IMR-90 (cell line): ENCODE measurements around the gene OXA1L. TPM values are rescaled to one million over a fixed set of nuclear protein-coding genes. Genes with fewer than 3 reads are reported as not detected.

Experiments used
- ATAC-seq: fragments of 200-7000 bp; cut with Tn5 transposase; 2 replicates; pipeline ENCODE4 v1.9.1; 2020; ENCODE audit warnings: low read depth, mild to moderate bottlenecking, moderate library complexity
- BruUV-seq: library from RNA; stranded (reverse); fragments of 400-500 nt; replicated peaks from 2 replicates; lab custom pipeline; 2021; lab: Mats Ljungman, UMichigan
- CTCF ChIA-PET: fragments of 300-600 bp; formaldehyde crosslinking; extraction: SDS; loops from one replicate; lab custom pipeline; 2021; ENCODE audit warnings: antibody characterized with exemption; lab: Yijun Ruan, JAX
- POLR2A ChIA-PET: fragments of 300-600 bp; sonication (Branson Sonifier 250); formaldehyde crosslinking; loops from one replicate; lab custom pipeline; 2022; ENCODE audit warnings: antibody characterized with exemption; ENCODE audit not compliant: unreplicated experiment; lab: Charles Lee
- DNase-seq: peaks from one replicate; pipeline ENCODE4 v3.0.0; 2013
- H2AFZ ChIP-seq: replicated peaks from 2 replicates; pipeline ENCODE3; 2013; ENCODE audit warnings: low read length, mild to moderate bottlenecking; ENCODE audit not compliant: poor library complexity
- H2AK5ac ChIP-seq: 2 replicates; pipeline ENCODE4 v1.6.1; 2013; ENCODE audit warnings: low read depth, low read length, inconsistent platforms
- H2AK9ac ChIP-seq: replicated peaks from 2 replicates; pipeline ENCODE3; 2013; ENCODE audit warnings: mild to moderate bottlenecking, low read depth, low read length, moderate library complexity; ENCODE audit not compliant: poor library complexity
- H2BK120ac ChIP-seq: 2 replicates; pipeline ENCODE4 v1.6.1; 2013; ENCODE audit warnings: low read depth, low read length, inconsistent platforms
- H2BK15ac ChIP-seq: 3 replicates; pipeline ENCODE4 v1.6.1; 2013; ENCODE audit warnings: low read depth, low read length, inconsistent platforms
- H2BK20ac ChIP-seq: 2 replicates; pipeline ENCODE4 v1.6.1; 2013; ENCODE audit warnings: low read depth, mild to moderate bottlenecking, inconsistent platforms, low read length, moderate library complexity
- H2BK5ac ChIP-seq: 2 replicates; pipeline ENCODE4 v1.6.1; 2013; ENCODE audit warnings: mild to moderate bottlenecking, low read depth, low read length, inconsistent platforms; ENCODE audit not compliant: poor library complexity, severe bottlenecking
- H3K14ac ChIP-seq: replicated peaks from 2 replicates; pipeline ENCODE4 v1.6.1; 2013; ENCODE audit warnings: low read depth, low read length, inconsistent platforms
- H3K18ac ChIP-seq: 2 replicates; pipeline ENCODE4 v1.6.1; 2013; ENCODE audit warnings: low read depth, low read length, control low read depth
- H3K23ac ChIP-seq: 2 replicates; pipeline ENCODE4 v1.6.1; 2013; ENCODE audit warnings: low read depth, low read length, inconsistent platforms
- H3K27ac ChIP-seq: 2 replicates; pipeline ENCODE4 v1.5.1; 2013; ENCODE audit warnings: mild to moderate bottlenecking, control low read depth, low read length; ENCODE audit not compliant: insufficient read depth
- H3K27me3 ChIP-seq: 2 replicates; pipeline ENCODE4 v1.6.1; 2013; ENCODE audit warnings: low read length; ENCODE audit not compliant: control insufficient read depth, insufficient read depth
- H3K36me3 ChIP-seq: 2 replicates; pipeline ENCODE4 v1.6.1; 2013; ENCODE audit warnings: low read length, mixed read lengths; ENCODE audit not compliant: control insufficient read depth, insufficient read depth
- H3K4ac ChIP-seq: 2 replicates; pipeline ENCODE4 v1.6.1; 2013; ENCODE audit warnings: low read depth, low read length, inconsistent platforms
- H3K4me1 ChIP-seq: 2 replicates; pipeline ENCODE4 v1.6.1; 2013; ENCODE audit warnings: low read length, mixed read lengths; ENCODE audit not compliant: control insufficient read depth, insufficient read depth
- H3K4me2 ChIP-seq: 2 replicates; pipeline ENCODE4 v1.6.1; 2013; ENCODE audit warnings: low read depth, mild to moderate bottlenecking, control low read depth, low read length, moderate library complexity
- H3K4me3 ChIP-seq: 2 replicates; pipeline ENCODE4 v1.5.1; 2013; ENCODE audit warnings: low read depth, mild to moderate bottlenecking, control low read depth, low read length, moderate library complexity; ENCODE audit not compliant: insufficient read depth
- H3K56ac ChIP-seq: 2 replicates; pipeline ENCODE4 v1.6.1; 2013; ENCODE audit warnings: low read length, inconsistent platforms; ENCODE audit not compliant: insufficient read depth; ENCODE audit errors: extremely low read depth
- H3K79me1 ChIP-seq, 2 experiments: 2 replicates each; pipeline ENCODE4 v1.6.1; 2013; ENCODE audit warnings: low read length in 2 of 2, inconsistent platforms in 1 of 2, low read depth in 1 of 2
- H3K9ac ChIP-seq: 2 replicates; pipeline ENCODE4 v1.6.1; 2013; ENCODE audit warnings: low read depth, low read length, control low read depth
- H3K9me1 ChIP-seq: 2 replicates; pipeline ENCODE4 v1.6.1; 2013; ENCODE audit warnings: low read length, inconsistent platforms; ENCODE audit not compliant: insufficient read depth
- H3K9me3 ChIP-seq: 2 replicates; pipeline ENCODE4 v1.6.1; 2013; ENCODE audit warnings: low read length; ENCODE audit not compliant: control insufficient read depth, insufficient read depth
- H4K20me1 ChIP-seq: 2 replicates; pipeline ENCODE4 v1.6.1; 2013; ENCODE audit warnings: low read length, inconsistent platforms; ENCODE audit not compliant: insufficient read depth
- H4K5ac ChIP-seq: 2 replicates; pipeline ENCODE4 v1.6.1; 2013; ENCODE audit warnings: mild to moderate bottlenecking, low read depth, low read length, control low read depth
- H4K8ac ChIP-seq, 2 experiments: 2 replicates each; pipeline ENCODE4 v1.6.1; 2013; ENCODE audit warnings: low read depth in 2 of 2, low read length in 2 of 2, control low read depth in 1 of 2, inconsistent platforms in 1 of 2
- H4K91ac ChIP-seq: 2 replicates; pipeline ENCODE4 v1.6.1; 2013; ENCODE audit warnings: low read depth, low read length, inconsistent platforms; ENCODE audit not compliant: insufficient read depth
- MAFK ChIP-seq: IDR thresholded peaks from 2 replicates; pipeline ENCODE4 v1.6.1; 2012; ENCODE audit warnings: low read depth, low read length, improper control_type of control experiment
- MAZ ChIP-seq: IDR thresholded peaks from 2 replicates; pipeline ENCODE4 v1.6.1; 2012; ENCODE audit warnings: low read depth, mild to moderate bottlenecking, low read length, improper control_type of control experiment, moderate library complexity, borderline replicate concordance
- MXI1 ChIP-seq: IDR thresholded peaks from 2 replicates; pipeline ENCODE4 v1.6.1; 2012; ENCODE audit warnings: low read depth, mild to moderate bottlenecking, low read length, moderate library complexity, borderline replicate concordance
- POLR2A ChIP-seq: IDR thresholded peaks from 2 replicates; pipeline ENCODE4 v1.6.1; 2012; ENCODE audit warnings: mild to moderate bottlenecking, low read depth, low read length
- RAD21 ChIP-seq: IDR thresholded peaks from 2 replicates; pipeline ENCODE4 v1.6.1; 2012; ENCODE audit warnings: low read length, improper control_type of control experiment
- RCOR1 ChIP-seq: IDR thresholded peaks from 2 replicates; pipeline ENCODE4 v1.6.1; 2012; ENCODE audit warnings: mild to moderate bottlenecking, low read length, improper control_type of control experiment; ENCODE audit not compliant: insufficient replicate concordance
- SMC3 ChIP-seq: fragments of 150-350 bp; IDR thresholded peaks from 2 replicates; pipeline ENCODE4 v1.6.1; 2016; ENCODE audit warnings: low read depth, mild to moderate bottlenecking, antibody characterized with exemption, low read length, moderate library complexity
- USF2 ChIP-seq: fragments of 150-350 bp; IDR thresholded peaks from 2 replicates; pipeline ENCODE4 v1.6.1; 2017; ENCODE audit warnings: mild to moderate bottlenecking, antibody characterized with exemption, low read length, low read depth
- WGBS, 2 experiments: methylation state at CpG; one replicate each; pipeline versions ENCODE4 v1.1.5 to v1.1.7; 2013; ENCODE audit warnings: missing lambda C conversion rate in 2 of 2; ENCODE audit not compliant: insufficient read length in 1 of 2; ENCODE audit errors: extremely low coverage in 2 of 2; 5-methylcytosine and 5-hydroxymethylcytosine counted together
- dilution Hi-C: fragments of 300-500 bp; cut with HindIII; formaldehyde crosslinking; loops from one replicate; pipeline ENCODE4 v1.14.3; 2018; ENCODE audit warnings: low sequenced_read_pairs; ENCODE audit not compliant: unreplicated experiment
- in situ Hi-C: fragments of 300-500 bp; cut with MboI; formaldehyde crosslinking; loops from 3 replicates; pipeline ENCODE4 v1.14.3; 2019; ENCODE audit warnings: low sequenced_read_pairs, inconsistent platforms, mixed read lengths
- intact Hi-C: fragments of 100-400 bp; cut with micrococcal nuclease; formaldehyde crosslinking; loops from 2 replicates; pipeline ENCODE4 v1.10.0; 2022
- polyA plus RNA-seq, 3 experiments: library from polyadenylated mRNA; depleted of rRNA; stranded (reverse); fragments of >200 nt; gene quantifications; 2 replicates each; pipeline ENCODE4 v1.2.3, GENCODE V29; 2012; ENCODE audit warnings: low replicate concordance in 1 of 3
- total RNA-seq: library from RNA; depleted of rRNA; stranded (reverse); fragments of >200 nt; gene quantifications from 2 replicates; pipeline ENCODE4 v1.2.3, GENCODE V29; 2012

Gene OXA1L
- total and polyA plus RNA-seq, 2 of the 4 experiments (the other 2 are of a cell fraction): 47.3 to 113 TPM

- no peak overlapping the region for H4K5ac ChIP-seq
- no peak for ATAC-seq
- in situ Hi-C loops: no loop called here
- no peak overlapping the region; the same call in 1 of the 2 replicates for H2AK5ac ChIP-seq
- H3K56ac ChIP-seq: no peak overlapping the region
- dilution Hi-C loops: no loop called here
- no peak overlapping the region for H3K9ac ChIP-seq
- H2BK15ac ChIP-seq: no peak overlapping the region
- no TSS peak for BruUV-seq
- H3K9me3 ChIP-seq: no peaks in the 10 kb centered on the region
- no peak overlapping the region for H2AFZ ChIP-seq
- H3K4me1 ChIP-seq: no peaks in the 10 kb centered on the region
- ChIA-PET CTCF (no interaction called here), POLR2A (interaction anchor here (0.6 kb wide), 1 partner anchor 28 kb away, joined by 4 read pairs; no protein-coding TSS in a partner anchor)
- H4K20me1 ChIP-seq: no peaks in the 10 kb centered on the region
- H3K36me3 ChIP-seq: no peaks in the 10 kb centered on the region
- H2BK5ac ChIP-seq: no peak overlapping the region
- H3K23ac ChIP-seq: no peak overlapping the region
- no peaks in the 10 kb centered on the region for H3K79me1 ChIP-seq
- TF ChIP-seq MAZ (no peak), SMC3 (no peak), POLR2A (no peak), RAD21 (no peak), USF2 (no peak), MAFK (no peak), MXI1 (no peak), RCOR1 (no peak)
- no peaks in the 10 kb centered on the region for H3K27me3 ChIP-seq
- no peak overlapping the region for H3K18ac ChIP-seq
- intact Hi-C loops: no loop called here
- no peak overlapping the region for H4K91ac ChIP-seq
- no peak overlapping the region for H4K8ac ChIP-seq
- H3K14ac ChIP-seq: no peak overlapping the region
- no peak overlapping the region for H3K4me3 ChIP-seq
- H3K4ac ChIP-seq: no peak overlapping the region
- 58% methylated on average over 4 of the region's 13 CpGs; no CpG with 5 or more reads in 1 of the 2 experiments for WGBS, 2 experiments
- H3K4me2 ChIP-seq: no peak overlapping the region
- H2BK20ac ChIP-seq: no peak overlapping the region
- no peaks in the 10 kb centered on the region for H3K9me1 ChIP-seq
- H2BK120ac ChIP-seq: no peak overlapping the region
- no peak for DNase-seq
- no peak overlapping the region for H2AK9ac ChIP-seq
- H3K27ac ChIP-seq: no peak overlapping the region
These were observed 41.1 kb downstream of the OXA1L start for GRCh38 chr14:22807432-22808087.
